ENCODE measurements around the gene LYL1. TPM values are rescaled to one million over a fixed set of nuclear protein-coding genes. Genes with fewer than 3 reads are reported as not detected.

Gene LYL1
- total and polyA plus RNA-seq, 2 donors from 2014 or later: 8.5 to 13.8 TPM

GRCh38 chr19:13094106-13094504 is 8.6 kb downstream of the LYL1 start:
- H3K27ac ChIP-seq (ENCODE audit: low read depth in 2 of 2, low read length in 2 of 2): peak overlapping the region in 1 of 2 donors; percentile 74
- no peak for TF ChIP-seq CTCF (IDR thresholded peaks at IDR 0.05; ENCODE audit: borderline replicate concordance, extremely low read depth, insufficient read depth)
- H3K9ac ChIP-seq (ENCODE audit: low read length in 3 of 3): no peak overlapping the region
- peak in 1 of 5 donors; percentile 67 for DNase-seq
- H3K27me3 ChIP-seq (ENCODE audit: control insufficient read depth, insufficient read depth, low read length): peaks cover 10% of the 10 kb centered on the region
- intact Hi-C loops (cut with DNase I): no loop called here
- H3K9me3 ChIP-seq (ENCODE audit: control insufficient read depth in 2 of 3, insufficient read depth in 1 of 3, low read length in 3 of 3): no peaks in the 10 kb centered on the region
- FAIRE-seq: no peak
- peaks cover 0 to 27% (median 18%) of the 10 kb centered on the region in 3 donors for H3K4me1 ChIP-seq (ENCODE audit: control insufficient read depth in 2 of 3, insufficient read depth in 2 of 3, low read depth in 1 of 3, low read length in 3 of 3)
- H3K36me3 ChIP-seq (ENCODE audit: control insufficient read depth in 2 of 3, insufficient read depth in 3 of 3, low read length in 3 of 3): no peaks in the 10 kb centered on the region
- H3K4me3 ChIP-seq (ENCODE audit: low read length in 3 of 3): no peak overlapping the region

DNA sequence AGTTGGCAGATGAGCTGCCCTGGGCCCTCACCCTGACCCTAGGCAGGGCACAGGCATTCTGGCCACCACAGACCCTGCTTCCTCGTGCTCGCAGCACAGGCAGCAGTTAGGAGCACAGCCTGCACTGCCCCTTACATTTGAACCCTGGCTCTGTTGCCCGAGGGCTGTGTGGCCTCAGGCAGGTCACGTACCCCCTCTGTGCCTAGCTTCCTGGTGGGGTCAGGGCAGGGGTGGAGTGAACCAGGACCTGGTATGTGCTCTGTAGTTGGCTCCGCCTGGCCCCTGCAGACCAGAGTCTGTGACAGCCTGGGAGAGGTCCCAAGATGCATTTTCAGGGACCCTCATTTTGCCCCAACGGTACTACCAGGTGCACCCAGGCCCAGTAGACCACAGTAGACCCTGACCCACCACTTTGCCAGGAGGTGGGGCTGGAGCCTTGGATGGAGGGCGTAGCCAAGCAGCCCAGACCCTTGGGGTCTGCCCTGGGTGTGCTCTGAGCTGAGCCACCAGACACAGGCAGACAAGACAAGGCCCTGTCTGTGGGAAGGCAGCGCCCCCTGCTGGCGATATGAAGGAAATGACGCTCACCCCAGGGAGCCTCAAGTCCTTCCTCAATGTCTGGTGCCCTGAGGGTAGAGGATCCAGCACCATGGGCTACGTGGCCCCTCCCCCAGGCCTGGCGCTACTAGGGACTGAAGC is 9.1 kb downstream of the LYL1 start:
- no peak for FAIRE-seq
- DNase-seq: peak; percentile 82 to 93 (median 90)
- no peak overlapping the region for H3K9ac ChIP-seq (ENCODE audit: low read length in 3 of 3)

DNA sequence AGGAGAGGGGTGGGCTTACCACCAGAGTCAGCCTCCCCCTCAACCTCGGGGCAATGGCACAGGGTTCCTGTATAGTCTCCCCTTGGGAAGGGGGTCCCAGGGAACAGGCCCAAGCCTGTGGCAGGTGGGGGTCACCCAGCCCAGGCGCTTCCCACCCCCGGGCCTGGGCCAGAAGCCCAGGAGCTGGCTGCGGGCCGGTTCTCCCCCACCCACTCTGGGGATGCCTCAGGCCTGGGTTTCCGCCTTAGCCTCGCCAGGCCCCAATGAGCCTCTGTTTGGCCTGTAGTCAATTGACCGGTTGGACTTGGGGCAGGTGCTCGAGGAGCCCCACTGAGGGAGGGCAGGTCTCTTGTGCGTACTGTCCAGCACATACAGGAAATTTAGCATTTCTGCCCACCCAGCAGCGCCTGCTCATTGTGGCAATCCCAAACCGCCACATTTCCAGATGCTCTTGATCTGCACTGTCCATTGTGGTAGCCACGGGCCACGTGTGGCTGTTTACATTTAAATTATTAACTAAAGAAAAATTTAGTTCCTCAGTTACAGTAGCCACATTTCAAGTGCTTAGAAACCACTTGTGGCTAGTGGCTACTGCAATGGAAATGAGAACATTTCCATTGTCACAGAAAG is 9.9 kb downstream of the LYL1 start:
- no peak for TF ChIP-seq CTCF (IDR thresholded peaks at IDR 0.05; ENCODE audit: borderline replicate concordance, extremely low read depth, insufficient read depth)
- Histone ChIP-seq H3K9me3 (ENCODE audit: control insufficient read depth in 2 of 3, insufficient read depth in 1 of 3, low read length in 3 of 3) (no peaks in the 10 kb centered on the region), H3K27me3 (ENCODE audit: control insufficient read depth, insufficient read depth, low read length) (peaks cover 10% of the 10 kb centered on the region), H3K36me3 (ENCODE audit: control insufficient read depth in 2 of 3, insufficient read depth in 3 of 3, low read length in 3 of 3) (no peaks in the 10 kb centered on the region), H3K4me3 (ENCODE audit: low read length in 3 of 3) (no peak overlapping the region), H3K9ac (ENCODE audit: low read length in 3 of 3) (no peak overlapping the region), H3K4me1 (ENCODE audit: control insufficient read depth in 2 of 3, insufficient read depth in 2 of 3, low read depth in 1 of 3, low read length in 3 of 3) (peaks cover 0 to 25% (median 18%) of the 10 kb centered on the region in 3 donors), H3K27ac (ENCODE audit: low read depth in 2 of 2, low read length in 2 of 2) (peak overlapping the region; percentile 32 to 53)
- DNase-seq (peak in 1 of 5 donors; percentile 42), FAIRE-seq (no peak)
- intact Hi-C loops (cut with DNase I): no loop called here

More for the DNA sequence above, 9.1 kb downstream of the LYL1 start:
- H3K27ac ChIP-seq (ENCODE audit: low read depth in 2 of 2, low read length in 2 of 2): peak overlapping the region in 1 of 2 donors; percentile 74
- intact Hi-C loops (cut with DNase I): no loop called here
- no peaks in the 10 kb centered on the region for H3K36me3 ChIP-seq (ENCODE audit: control insufficient read depth in 2 of 3, insufficient read depth in 3 of 3, low read length in 3 of 3)
- TF ChIP-seq CTCF (IDR thresholded peaks at IDR 0.05; ENCODE audit: borderline replicate concordance, extremely low read depth, insufficient read depth): peak; percentile 96
- H3K9me3 ChIP-seq (ENCODE audit: control insufficient read depth in 2 of 3, insufficient read depth in 1 of 3, low read length in 3 of 3): no peaks in the 10 kb centered on the region
- peaks cover 10% of the 10 kb centered on the region for H3K27me3 ChIP-seq (ENCODE audit: control insufficient read depth, insufficient read depth, low read length)
- no peak overlapping the region for H3K4me3 ChIP-seq (ENCODE audit: low read length in 3 of 3)
- peaks cover 0 to 25% (median 18%) of the 10 kb centered on the region in 3 donors for H3K4me1 ChIP-seq (ENCODE audit: control insufficient read depth in 2 of 3, insufficient read depth in 2 of 3, low read depth in 1 of 3, low read length in 3 of 3)

Measured in kidney (tissue), 14 donors.